Measurements from ENCODE around the gene SLC27A3.

SLC27A3 gene

GRCh38 chr1:153794624-153795329 is 19.6 kb downstream of the SLC27A3 start:
- Histone ChIP-seq H3K27me3 (ENCODE audit: control insufficient read depth in 1 of 2, insufficient read depth in 2 of 2, low read length in 2 of 2) (no peaks in the 10 kb centered on the region), H3K4me3 (ENCODE audit: low read length in 2 of 2) (no peak overlapping the region), H3K9ac (ENCODE audit: low read length in 2 of 2) (no peak overlapping the region), H3K4me1 (ENCODE audit: control insufficient read depth, insufficient read depth, low read length) (peaks cover 25% of the 10 kb centered on the region), H3K27ac (ENCODE audit: low read length) (no peak overlapping the region), H3K36me3 (ENCODE audit: control insufficient read depth in 2 of 2, insufficient read depth in 2 of 2, low read length in 2 of 2) (peaks cover 0 to 2% of the 10 kb centered on the region in 2 donors), H3K9me3 (ENCODE audit: control insufficient read depth in 2 of 2, low read length in 2 of 2) (no peaks in the 10 kb centered on the region)

DNA sequence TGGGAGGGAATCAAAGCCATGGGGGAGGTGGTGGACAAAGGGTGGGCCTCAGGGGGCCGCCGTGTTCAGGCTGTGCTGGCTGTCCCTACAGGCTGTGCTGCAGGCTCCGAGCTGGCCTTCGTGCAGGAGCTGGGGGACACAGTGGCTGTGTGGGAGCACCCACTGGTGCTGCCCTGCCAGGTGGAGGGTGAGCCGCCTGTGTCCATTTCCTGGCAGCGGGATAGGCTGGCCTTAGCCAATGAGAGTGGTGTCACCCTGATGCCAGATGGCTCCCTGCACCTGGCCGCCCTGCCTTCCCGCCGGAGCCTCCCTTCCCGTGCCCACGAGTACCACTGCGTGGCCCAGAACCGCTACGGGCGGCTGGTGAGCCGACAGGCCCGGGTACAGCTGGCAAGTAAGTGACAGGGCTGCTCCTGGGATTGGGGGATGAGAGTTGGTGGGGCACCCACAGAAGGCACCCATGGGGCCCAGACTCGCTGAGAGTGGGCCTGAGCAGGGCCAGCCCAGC is 20.2 kb downstream of the SLC27A3 start:
- Histone ChIP-seq H3K27me3 (ENCODE audit: control insufficient read depth in 1 of 2, insufficient read depth in 2 of 2, low read length in 2 of 2) (no peaks in the 10 kb centered on the region), H3K36me3 (ENCODE audit: control insufficient read depth in 2 of 2, insufficient read depth in 2 of 2, low read length in 2 of 2) (peaks cover 0 to 2% of the 10 kb centered on the region in 2 donors), H3K4me3 (ENCODE audit: low read length in 2 of 2) (no peak overlapping the region), H3K9ac (ENCODE audit: low read length in 2 of 2) (no peak overlapping the region), H3K9me3 (ENCODE audit: control insufficient read depth in 2 of 2, low read length in 2 of 2) (no peaks in the 10 kb centered on the region), H3K27ac (ENCODE audit: low read length) (no peak overlapping the region), H3K4me1 (ENCODE audit: control insufficient read depth, insufficient read depth, low read length) (peaks cover 19% of the 10 kb centered on the region)

DNA sequence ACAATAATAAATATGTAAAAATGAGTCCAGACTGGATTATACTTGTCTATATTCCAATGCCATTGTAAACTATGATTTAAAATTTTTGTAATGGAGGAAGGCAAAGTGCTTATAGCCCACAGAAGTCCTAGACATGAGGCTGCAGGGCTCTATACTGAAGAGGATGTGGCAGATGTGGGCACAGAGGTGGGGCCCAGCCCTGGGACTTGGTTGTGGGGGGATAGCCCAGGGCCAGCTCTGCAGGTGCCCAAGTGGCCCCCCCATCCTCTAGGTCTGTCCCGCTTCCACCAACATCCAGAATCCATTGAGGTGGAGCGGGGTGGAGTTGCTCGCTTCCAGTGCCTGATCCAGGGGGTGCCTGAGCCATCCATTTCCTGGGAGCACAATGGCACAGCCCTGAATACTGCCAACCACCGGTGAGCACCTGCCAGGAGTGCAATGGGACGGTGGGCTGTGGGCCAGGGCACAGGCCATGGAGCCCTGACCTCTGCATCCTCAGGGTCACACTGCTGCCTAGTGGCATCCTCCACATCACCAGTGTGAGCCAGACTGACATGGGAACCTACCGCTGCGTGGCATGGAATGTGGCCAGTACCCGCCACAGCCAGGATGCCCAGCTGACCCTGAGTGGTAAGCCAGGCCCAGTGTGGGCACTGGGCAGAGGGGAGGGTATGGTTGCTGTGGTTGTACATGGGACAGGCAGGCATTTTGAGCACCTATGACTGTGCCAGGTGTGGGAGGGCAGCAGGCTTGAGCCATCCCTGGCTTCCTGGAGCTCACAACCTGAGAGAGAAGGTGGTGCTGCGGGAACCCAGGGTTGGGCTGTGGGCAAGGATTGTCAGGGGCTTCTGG is 21.0 kb downstream of the SLC27A3 start:
- no peak overlapping the region for H3K27ac ChIP-seq (ENCODE audit: low read length)
- H3K4me3 ChIP-seq (ENCODE audit: low read length in 2 of 2) = no peak overlapping the region
- H3K4me1 ChIP-seq (ENCODE audit: control insufficient read depth, insufficient read depth, low read length) = peaks cover 12% of the 10 kb centered on the region
- no peak overlapping the region for H3K9ac ChIP-seq (ENCODE audit: low read length in 2 of 2)
- H3K9me3 ChIP-seq (ENCODE audit: control insufficient read depth in 2 of 2, low read length in 2 of 2) = no peaks in the 10 kb centered on the region
- no peaks in the 10 kb centered on the region for H3K27me3 ChIP-seq (ENCODE audit: control insufficient read depth in 1 of 2, insufficient read depth in 2 of 2, low read length in 2 of 2)
- H3K36me3 ChIP-seq (ENCODE audit: control insufficient read depth in 2 of 2, insufficient read depth in 2 of 2, low read length in 2 of 2) = peaks cover 0 to 2% of the 10 kb centered on the region in 2 donors

DNA sequence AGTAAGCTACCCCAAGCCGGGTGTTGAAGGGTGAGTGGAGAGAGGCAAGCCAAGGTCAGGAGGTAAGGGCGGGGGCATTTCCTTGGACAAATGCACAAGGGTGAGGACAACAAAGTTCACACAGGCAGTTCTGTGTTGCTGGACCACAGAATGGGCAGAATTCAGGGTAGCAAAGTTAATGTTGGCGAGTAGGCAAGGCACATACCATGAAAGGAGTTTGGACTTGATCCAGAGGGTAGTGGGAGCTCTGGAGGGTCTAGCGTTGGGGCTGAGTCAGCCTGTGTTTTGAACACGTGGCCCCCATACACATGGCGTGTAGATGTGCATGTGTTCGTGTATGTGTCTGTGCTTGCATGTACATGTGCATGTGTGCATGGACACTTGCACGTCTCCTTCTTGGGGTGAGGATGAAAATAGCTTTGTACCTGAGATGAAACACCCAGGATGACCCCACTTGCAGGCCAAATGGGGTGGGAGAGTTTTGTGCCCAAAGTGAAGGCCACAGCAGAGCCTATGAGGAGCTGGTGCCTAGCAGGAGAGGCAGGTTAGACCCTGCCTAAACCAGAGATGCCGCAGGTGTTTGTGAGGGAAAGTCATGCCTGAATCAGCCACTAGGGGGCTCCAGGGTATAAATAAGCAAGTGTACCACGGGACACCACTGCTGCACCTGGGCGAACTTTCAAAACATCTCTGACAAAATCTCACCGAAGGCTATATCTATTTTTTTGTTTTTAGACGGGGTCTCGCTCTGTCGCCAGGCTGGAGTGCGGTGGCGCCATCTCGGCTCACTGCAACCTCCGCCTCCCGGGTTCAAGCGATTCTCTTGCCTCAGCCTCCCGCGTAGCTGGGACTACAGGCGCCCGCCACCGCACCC is 21.8 kb downstream of the SLC27A3 start:
- no peaks in the 10 kb centered on the region for H3K27me3 ChIP-seq (ENCODE audit: control insufficient read depth in 1 of 2, insufficient read depth in 2 of 2, low read length in 2 of 2)
- H3K9ac ChIP-seq (ENCODE audit: low read length in 2 of 2) = no peak overlapping the region
- H3K4me1 ChIP-seq (ENCODE audit: control insufficient read depth, insufficient read depth, low read length) = peaks cover 5% of the 10 kb centered on the region
- no peaks in the 10 kb centered on the region for H3K9me3 ChIP-seq (ENCODE audit: control insufficient read depth in 2 of 2, low read length in 2 of 2)
- H3K36me3 ChIP-seq (ENCODE audit: control insufficient read depth in 2 of 2, insufficient read depth in 2 of 2, low read length in 2 of 2) = peaks cover 0 to 2% of the 10 kb centered on the region in 2 donors
- no peak overlapping the region for H3K27ac ChIP-seq (ENCODE audit: low read length)
- H3K4me3 ChIP-seq (ENCODE audit: low read length in 2 of 2) = no peak overlapping the region

DNA sequence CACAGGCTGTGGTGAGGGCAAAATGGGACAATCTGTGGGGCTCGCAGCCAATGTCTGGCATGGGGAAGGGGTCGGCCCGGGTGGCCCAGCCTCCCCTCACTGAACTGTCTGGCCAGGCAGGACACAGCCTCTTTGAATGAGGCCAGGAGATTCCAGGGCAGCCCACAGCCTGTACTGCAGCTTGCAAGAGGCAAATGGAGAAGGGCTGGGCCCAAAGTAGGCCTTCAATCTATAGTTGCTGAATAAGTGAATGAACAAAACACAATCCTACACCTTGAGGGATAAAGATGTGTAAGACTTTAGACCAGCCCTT is 23.2 kb downstream of the SLC27A3 start:
- Histone ChIP-seq H3K36me3 (ENCODE audit: control insufficient read depth in 2 of 2, insufficient read depth in 2 of 2, low read length in 2 of 2) (peaks cover 0 to 4% of the 10 kb centered on the region in 2 donors), H3K9me3 (ENCODE audit: control insufficient read depth in 2 of 2, low read length in 2 of 2) (no peaks in the 10 kb centered on the region), H3K9ac (ENCODE audit: low read length in 2 of 2) (no peak overlapping the region), H3K27ac (ENCODE audit: low read length) (no peak overlapping the region), H3K4me3 (ENCODE audit: low read length in 2 of 2) (no peak overlapping the region), H3K27me3 (ENCODE audit: control insufficient read depth in 1 of 2, insufficient read depth in 2 of 2, low read length in 2 of 2) (no peaks in the 10 kb centered on the region), H3K4me1 (ENCODE audit: control insufficient read depth, insufficient read depth, low read length) (peaks cover 5% of the 10 kb centered on the region)

GRCh38 chr1:153799016-153799415 is 23.8 kb downstream of the SLC27A3 start:
- no peak overlapping the region for H3K4me3 ChIP-seq (ENCODE audit: low read length in 2 of 2)
- no peaks in the 10 kb centered on the region for H3K27me3 ChIP-seq (ENCODE audit: control insufficient read depth in 1 of 2, insufficient read depth in 2 of 2, low read length in 2 of 2)
- H3K27ac ChIP-seq (ENCODE audit: low read length) = no peak overlapping the region
- H3K9ac ChIP-seq (ENCODE audit: low read length in 2 of 2) = no peak overlapping the region
- H3K36me3 ChIP-seq (ENCODE audit: control insufficient read depth in 2 of 2, insufficient read depth in 2 of 2, low read length in 2 of 2) = peaks cover 0 to 4% of the 10 kb centered on the region in 2 donors
- no peaks in the 10 kb centered on the region for H3K9me3 ChIP-seq (ENCODE audit: control insufficient read depth in 2 of 2, low read length in 2 of 2)
- peaks cover 5% of the 10 kb centered on the region for H3K4me1 ChIP-seq (ENCODE audit: control insufficient read depth, insufficient read depth, low read length)

- no peak overlapping the region for H3K4me3 ChIP-seq (ENCODE audit: low read length in 2 of 2)
- H3K9me3 ChIP-seq (ENCODE audit: control insufficient read depth in 2 of 2, low read length in 2 of 2) = no peaks in the 10 kb centered on the region
- no peaks in the 10 kb centered on the region for H3K27me3 ChIP-seq (ENCODE audit: control insufficient read depth in 1 of 2, insufficient read depth in 2 of 2, low read length in 2 of 2)
- H3K36me3 ChIP-seq (ENCODE audit: control insufficient read depth in 2 of 2, insufficient read depth in 2 of 2, low read length in 2 of 2) = peaks cover 0 to 4% of the 10 kb centered on the region in 2 donors
- H3K4me1 ChIP-seq (ENCODE audit: control insufficient read depth, insufficient read depth, low read length) = peaks cover 5% of the 10 kb centered on the region
- no peak overlapping the region for H3K27ac ChIP-seq (ENCODE audit: low read length)
- H3K9ac ChIP-seq (ENCODE audit: low read length in 2 of 2) = no peak overlapping the region
Measured at GRCh38 chr1:153799566-153800465, 24.6 kb downstream of the SLC27A3 start.

GRCh38 chr1:153800516-153800915 is 25.3 kb downstream of the SLC27A3 start:
- Histone ChIP-seq H3K36me3 (ENCODE audit: control insufficient read depth in 2 of 2, insufficient read depth in 2 of 2, low read length in 2 of 2) (peaks cover 0 to 4% of the 10 kb centered on the region in 2 donors), H3K9ac (ENCODE audit: low read length in 2 of 2) (no peak overlapping the region), H3K9me3 (ENCODE audit: control insufficient read depth in 2 of 2, low read length in 2 of 2) (no peaks in the 10 kb centered on the region), H3K4me1 (ENCODE audit: control insufficient read depth, insufficient read depth, low read length) (peaks cover 5% of the 10 kb centered on the region), H3K4me3 (ENCODE audit: low read length in 2 of 2) (no peak overlapping the region), H3K27me3 (ENCODE audit: control insufficient read depth in 1 of 2, insufficient read depth in 2 of 2, low read length in 2 of 2) (no peaks in the 10 kb centered on the region), H3K27ac (ENCODE audit: low read length) (no peak overlapping the region)

- no peak overlapping the region for H3K4me3 ChIP-seq (ENCODE audit: low read length in 2 of 2)
- H3K9ac ChIP-seq (ENCODE audit: low read length in 2 of 2) = no peak overlapping the region
- peaks cover 0 to 4% of the 10 kb centered on the region in 2 donors for H3K36me3 ChIP-seq (ENCODE audit: control insufficient read depth in 2 of 2, insufficient read depth in 2 of 2, low read length in 2 of 2)
- H3K9me3 ChIP-seq (ENCODE audit: control insufficient read depth in 2 of 2, low read length in 2 of 2) = no peaks in the 10 kb centered on the region
- H3K27me3 ChIP-seq (ENCODE audit: control insufficient read depth in 1 of 2, insufficient read depth in 2 of 2, low read length in 2 of 2) = no peaks in the 10 kb centered on the region
- peaks cover 5% of the 10 kb centered on the region for H3K4me1 ChIP-seq (ENCODE audit: control insufficient read depth, insufficient read depth, low read length)
- no peak overlapping the region for H3K27ac ChIP-seq (ENCODE audit: low read length)
Measured at GRCh38 chr1:153801028-153801625, 25.9 kb downstream of the SLC27A3 start.

All from stomach smooth muscle (tissue), 2 donors.